Activated T-cell treated with anti-CD3 and anti-CD28 coated beads for 1 hour (primary cell): ENCODE measurements around the gene MBD5.

Experiments used
- DNase-seq: peaks from one replicate; pipeline ENCODE4 v3.0.0-alpha.2; 2020; ENCODE audit warnings: low read depth

Gene MBD5

GRCh38 chr2:148023861-148024260 is 3.0 kb downstream of the MBD5 start:
- DNase-seq: no peak

GRCh38 chr2:148026573-148026972 is 5.7 kb downstream of the MBD5 start:
- DNase-seq: no peak

GRCh38 chr2:148027822-148028221 is 6.9 kb downstream of the MBD5 start:
- DNase-seq: no peak

- no peak for DNase-seq
Measured at GRCh38 chr2:148028781-148029180, 7.9 kb downstream of the MBD5 start.

- no peak for DNase-seq
Measured at GRCh38 chr2:148031152-148031551, 10.3 kb downstream of the MBD5 start.

GRCh38 chr2:148032215-148032614 is 11.3 kb downstream of the MBD5 start:
- DNase-seq: no peak

GRCh38 chr2:148039783-148040182 is 18.9 kb downstream of the MBD5 start:
- DNase-seq: no peak

- no peak for DNase-seq
Measured at GRCh38 chr2:148042219-148042618, 21.3 kb downstream of the MBD5 start.

GRCh38 chr2:148044322-148044721 is 23.4 kb downstream of the MBD5 start:
- no peak for DNase-seq

GRCh38 chr2:148046802-148047201 is 25.9 kb downstream of the MBD5 start:
- DNase-seq: no peak

- DNase-seq: no peak
Measured at GRCh38 chr2:148048475-148049221, 27.8 kb downstream of the MBD5 start.

- DNase-seq: no peak
Measured at GRCh38 chr2:148049284-148049683, 28.4 kb downstream of the MBD5 start.

- no peak for DNase-seq
Measured at GRCh38 chr2:148052687-148053086, 31.8 kb downstream of the MBD5 start.

- DNase-seq: no peak
Measured at GRCh38 chr2:148058641-148059040, 37.8 kb downstream of the MBD5 start.

- no peak for DNase-seq
Measured at GRCh38 chr2:148063633-148064032, 42.7 kb downstream of the MBD5 start.

- no peak for DNase-seq
Measured at GRCh38 chr2:148065936-148066335, 45.0 kb downstream of the MBD5 start.

- DNase-seq: no peak
Measured at GRCh38 chr2:148067801-148068200, 46.9 kb downstream of the MBD5 start.

- DNase-seq: no peak
Measured at GRCh38 chr2:148071351-148071750, 50.5 kb downstream of the MBD5 start.

GRCh38 chr2:148096012-148096411 is 75.1 kb downstream of the MBD5 start:
- no peak for DNase-seq

GRCh38 chr2:148102641-148103040 is 81.8 kb downstream of the MBD5 start:
- DNase-seq: no peak

GRCh38 chr2:148103946-148104345 is 83.1 kb downstream of the MBD5 start:
- DNase-seq: no peak

- DNase-seq: no peak
Measured at GRCh38 chr2:148106331-148106730, 85.4 kb downstream of the MBD5 start.

- no peak for DNase-seq
Measured at GRCh38 chr2:148108385-148108784, 87.5 kb downstream of the MBD5 start.

GRCh38 chr2:148110184-148110583 is 89.3 kb downstream of the MBD5 start:
- DNase-seq: no peak
